HG03108 (cell line): ENCODE results near the gene UBE2D2.
A peak's percentile ranks its signal among the peaks of the same experiment; 100 is the strongest.
"Not testable (repeated sequence)": the region's sequence is repeated elsewhere in the genome, so short reads cannot be mapped to it uniquely, and the experiment has no call there.

Source experiments
- ATAC-seq: cut with Tn5 transposase; IDR thresholded peaks from one replicate; pipeline ENCODE4 v1.9.1; 2021; ENCODE audit warnings: moderate library complexity; ENCODE audit not compliant: unreplicated experiment

UBE2D2 gene

DNA sequence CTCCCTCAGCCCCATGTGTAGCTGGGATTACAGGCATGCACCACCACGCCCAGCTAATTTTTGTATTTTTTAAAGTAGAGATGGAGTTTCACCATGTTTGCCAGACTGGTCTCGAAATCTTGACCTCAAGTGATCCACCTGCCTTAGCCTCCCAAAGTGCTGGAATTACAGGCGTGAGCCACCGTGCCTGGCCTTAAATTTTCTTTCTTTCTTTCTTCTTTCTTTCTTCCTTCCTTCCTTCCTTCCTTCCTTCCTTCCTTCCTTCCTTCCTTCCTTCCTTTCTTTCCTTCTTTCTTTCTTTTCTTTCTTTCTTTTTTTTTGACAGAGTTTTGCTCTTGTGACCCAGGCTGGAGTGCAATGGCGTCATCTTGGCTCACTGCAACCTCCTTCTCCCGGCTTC lies 14.5 kb upstream of the UBE2D2 start:
- not testable (repeated sequence) for ATAC-seq

DNA sequence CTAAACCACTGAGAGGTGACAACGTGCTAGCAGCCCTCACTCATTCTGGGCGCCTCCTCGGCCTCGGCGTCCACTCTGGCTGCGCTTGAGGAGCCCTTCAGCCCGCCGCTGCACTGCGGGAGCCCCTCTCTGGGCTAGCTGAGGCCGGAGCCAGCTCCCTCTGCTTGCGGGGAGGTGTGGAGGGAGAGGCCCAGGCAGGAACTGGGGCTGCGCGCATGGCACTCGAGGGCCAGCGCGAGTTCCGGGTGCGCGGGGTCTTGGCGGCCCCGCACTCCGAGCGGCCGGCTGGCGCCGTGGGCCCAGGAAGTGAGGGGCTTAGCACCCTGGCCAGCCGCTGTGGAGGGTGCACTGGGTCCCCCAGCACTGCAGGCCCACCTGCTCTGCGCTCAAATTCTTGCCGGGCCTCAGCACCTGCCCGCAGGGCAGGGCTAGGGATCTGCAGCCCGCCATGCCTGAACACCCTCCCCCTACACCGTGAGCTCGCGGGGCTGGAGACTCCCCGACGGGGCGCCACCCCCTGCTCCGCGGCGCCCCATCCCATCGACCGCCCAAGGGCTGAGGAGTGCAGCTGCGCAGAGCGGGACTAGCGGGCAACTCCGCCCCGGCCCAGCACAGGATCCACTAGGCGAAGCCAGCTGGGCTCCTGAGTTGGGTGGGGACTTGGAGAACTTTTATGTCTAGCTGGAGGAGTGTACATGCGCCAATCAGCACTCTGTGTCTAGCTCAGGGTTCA lies 11.8 kb upstream of the UBE2D2 start:
- no peak for ATAC-seq

DNA sequence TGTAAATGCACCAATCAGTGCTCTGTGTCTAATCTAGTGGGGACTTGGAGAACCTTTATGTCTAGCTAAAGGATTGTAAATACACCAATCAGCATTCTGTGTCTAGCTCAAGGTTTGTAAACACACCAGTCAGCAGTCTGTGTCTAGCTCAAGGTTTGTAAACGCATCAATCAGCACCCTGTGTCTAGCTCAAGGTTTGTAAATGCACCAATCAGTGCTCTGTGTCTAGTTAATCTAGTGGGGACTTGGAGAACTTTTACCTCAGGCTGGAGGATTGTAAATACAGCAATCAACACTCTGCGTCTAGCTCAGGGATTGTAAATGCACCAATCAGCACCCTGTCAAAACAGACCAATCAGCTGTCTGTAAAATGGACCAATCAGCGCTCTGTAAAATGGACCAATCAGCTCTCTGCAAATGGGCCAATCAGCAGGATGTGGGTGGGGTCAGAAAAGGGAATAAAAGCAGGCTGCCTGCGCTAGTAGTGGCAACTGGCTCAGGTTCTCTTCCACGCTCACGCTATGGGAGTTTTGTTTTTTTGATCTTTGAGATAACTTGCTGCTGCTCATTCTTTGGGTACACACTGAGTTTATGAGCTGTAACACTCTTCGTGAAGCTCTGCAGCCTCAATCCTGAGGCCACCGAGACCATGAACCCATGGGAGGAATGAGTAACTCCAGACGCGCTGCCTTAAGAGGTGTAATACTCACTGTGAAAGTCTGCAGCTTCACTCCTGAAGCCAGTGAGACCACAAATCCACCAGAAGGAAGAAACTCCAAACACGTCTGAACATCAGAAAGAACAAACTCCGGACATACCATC lies 10.9 kb upstream of the UBE2D2 start:
- not testable (repeated sequence) for ATAC-seq

GRCh38 chr5:139551191-139551889 lies 9.8 kb upstream of the UBE2D2 start:
- no peak for ATAC-seq

DNA sequence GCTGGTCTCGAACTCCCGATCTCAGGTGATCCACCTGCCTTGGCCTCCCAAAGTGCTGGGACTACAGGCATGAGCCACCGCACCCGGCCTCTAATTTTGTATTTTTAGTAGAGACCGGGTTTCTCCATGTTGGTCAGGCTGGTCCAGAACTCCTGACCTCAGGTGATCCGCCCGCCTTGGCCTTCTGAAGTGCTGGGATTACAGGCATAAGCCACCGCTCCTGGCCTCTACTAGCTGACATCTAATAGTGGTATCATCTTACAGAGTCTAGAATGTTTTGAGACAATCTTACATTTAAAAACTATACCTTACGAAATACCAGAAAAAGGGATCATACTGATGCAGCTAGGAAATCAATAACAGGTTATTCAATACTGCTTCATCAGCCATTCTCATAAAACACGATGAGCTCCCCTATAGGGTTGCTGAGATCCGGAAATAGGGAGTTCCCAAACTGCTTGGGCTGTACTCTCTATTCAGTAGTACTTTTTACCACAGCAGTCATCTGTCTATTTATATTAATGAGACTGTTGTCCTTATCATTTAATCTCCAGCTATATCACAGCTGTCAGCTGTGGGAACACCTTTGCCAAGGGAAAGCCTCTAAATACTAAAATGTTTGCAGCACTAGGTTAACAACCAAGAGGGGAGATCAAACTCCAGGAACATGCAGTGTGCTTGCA lies 8.1 kb upstream of the UBE2D2 start:
- ATAC-seq, result no peak

DNA sequence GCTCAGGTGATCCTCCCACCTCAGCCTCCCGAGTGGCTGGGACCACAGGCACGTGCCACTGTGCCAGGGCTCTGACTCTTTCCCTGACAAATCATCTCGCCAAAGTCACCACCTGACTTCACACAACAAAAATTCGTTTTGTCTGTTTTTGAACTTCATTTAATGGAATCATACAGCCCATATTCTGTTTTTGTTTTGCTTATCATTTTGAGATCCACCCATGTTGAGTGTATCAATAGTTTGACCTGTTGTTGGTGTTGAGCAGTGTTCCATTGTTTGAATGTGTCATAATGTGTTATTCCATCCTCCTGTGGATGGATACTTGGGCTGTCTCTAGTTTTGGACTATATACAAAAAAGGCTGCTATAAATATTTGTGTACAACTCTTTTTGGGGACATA lies 6.9 kb upstream of the UBE2D2 start:
- no peak for ATAC-seq

- no peak for ATAC-seq
Measured at GRCh38 chr5:139557811-139558210, 3.3 kb upstream of the UBE2D2 start.

DNA sequence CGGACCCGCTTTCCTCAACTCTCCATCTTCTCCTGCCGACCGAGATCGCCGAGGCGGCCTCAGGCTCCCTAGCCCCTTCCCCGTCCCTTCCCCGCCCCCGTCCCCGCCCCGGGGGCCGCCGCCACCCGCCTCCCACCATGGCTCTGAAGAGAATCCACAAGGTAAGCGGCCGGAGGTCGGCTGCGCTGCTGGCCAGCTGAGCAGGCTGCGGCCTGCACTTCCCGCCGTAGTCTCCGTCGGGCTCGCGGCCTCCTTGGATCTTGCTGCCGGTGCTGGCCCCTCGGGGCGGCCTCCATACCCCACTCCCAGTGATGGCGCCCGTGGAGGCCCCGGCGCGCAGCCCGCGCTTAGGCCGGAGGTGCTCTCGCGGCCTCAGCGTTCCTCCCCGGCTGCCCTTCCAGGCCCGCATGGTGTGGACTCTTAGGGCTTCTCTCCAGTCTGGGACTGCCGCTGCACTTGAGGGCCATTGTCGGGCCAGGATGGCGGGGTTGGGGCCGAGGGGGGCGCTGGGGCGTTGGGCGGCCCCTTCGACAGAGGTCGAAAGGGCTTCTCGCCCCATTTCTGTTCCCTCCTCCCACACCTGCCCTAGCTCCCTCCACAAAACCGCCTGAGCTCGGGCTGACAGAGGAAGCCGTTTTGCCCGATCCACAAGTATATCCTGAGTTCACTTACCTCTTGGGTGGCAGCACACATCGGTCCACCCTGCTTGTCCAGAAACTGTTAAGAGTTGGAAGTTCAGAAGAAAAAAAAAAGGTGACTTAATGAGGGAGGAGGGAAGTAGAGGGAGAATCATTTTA lies 714 bp downstream of the UBE2D2 start:
- ATAC-seq, result peak; percentile 3

DNA sequence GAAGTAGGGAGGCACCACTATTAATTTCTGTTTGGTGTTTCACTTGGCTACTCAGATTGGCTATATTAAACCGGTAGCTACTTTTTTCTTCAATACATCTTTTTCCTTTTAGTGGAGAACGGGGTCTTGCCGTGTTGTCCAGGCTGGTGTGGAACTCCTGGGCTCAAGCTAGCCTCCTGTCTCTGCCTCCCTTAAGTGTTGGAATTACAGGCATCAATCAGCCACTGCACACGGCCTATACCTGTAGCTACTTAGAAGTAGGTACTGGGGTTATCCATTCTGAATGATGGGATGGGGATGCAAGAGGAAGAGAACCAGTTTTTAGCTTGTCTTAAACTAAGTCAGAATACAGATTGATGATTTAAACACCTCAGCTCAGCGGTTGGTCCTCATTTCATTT lies 1.7 kb downstream of the UBE2D2 start:
- ATAC-seq, result no peak

GRCh38 chr5:139565411-139566305 lies 4.5 kb downstream of the UBE2D2 start:
- ATAC-seq, result peak; percentile 40

DNA sequence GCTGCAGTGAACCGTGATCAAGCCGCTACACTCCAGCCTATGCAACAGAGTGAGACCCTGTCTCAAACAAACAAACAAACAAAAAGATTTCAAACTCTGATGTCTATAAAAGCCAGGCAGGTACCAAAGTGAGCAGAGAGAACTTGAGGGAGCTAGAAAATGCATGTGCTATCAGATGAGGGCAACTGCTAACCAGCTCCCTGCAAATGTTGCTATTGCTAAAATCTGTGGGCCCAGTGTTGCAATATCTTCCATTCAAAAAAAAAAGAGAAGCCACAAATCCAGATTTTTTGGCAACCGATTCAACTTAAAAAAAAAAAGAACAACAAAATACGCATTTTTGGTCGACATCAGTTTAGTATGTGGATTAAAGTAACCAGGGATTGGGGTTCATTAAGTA lies 5.5 kb downstream of the UBE2D2 start:
- no peak for ATAC-seq

GRCh38 chr5:139569270-139569955 lies 8.3 kb downstream of the UBE2D2 start:
- no peak for ATAC-seq

- ATAC-seq, result no peak
Measured at GRCh38 chr5:139571543-139571942, 10.4 kb downstream of the UBE2D2 start.

DNA sequence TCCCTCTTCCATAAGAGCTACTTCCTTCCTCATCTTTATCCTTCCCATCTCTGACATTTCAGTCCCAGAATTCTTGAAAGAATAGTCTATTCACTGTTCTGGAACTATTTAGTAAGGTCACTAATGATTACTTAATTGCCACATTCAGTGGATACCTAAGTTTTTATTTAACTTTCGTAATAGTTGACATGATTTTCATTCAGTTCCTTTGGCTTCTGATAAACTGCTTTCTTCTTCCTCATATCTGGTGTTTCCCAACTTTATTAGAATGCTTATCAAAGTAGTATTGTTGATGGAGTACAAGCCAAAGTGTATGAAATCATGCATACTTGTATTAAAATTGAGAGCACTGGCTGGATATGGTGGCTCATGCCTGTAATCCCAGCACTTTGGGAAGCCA lies 10.8 kb downstream of the UBE2D2 start:
- no peak for ATAC-seq

DNA sequence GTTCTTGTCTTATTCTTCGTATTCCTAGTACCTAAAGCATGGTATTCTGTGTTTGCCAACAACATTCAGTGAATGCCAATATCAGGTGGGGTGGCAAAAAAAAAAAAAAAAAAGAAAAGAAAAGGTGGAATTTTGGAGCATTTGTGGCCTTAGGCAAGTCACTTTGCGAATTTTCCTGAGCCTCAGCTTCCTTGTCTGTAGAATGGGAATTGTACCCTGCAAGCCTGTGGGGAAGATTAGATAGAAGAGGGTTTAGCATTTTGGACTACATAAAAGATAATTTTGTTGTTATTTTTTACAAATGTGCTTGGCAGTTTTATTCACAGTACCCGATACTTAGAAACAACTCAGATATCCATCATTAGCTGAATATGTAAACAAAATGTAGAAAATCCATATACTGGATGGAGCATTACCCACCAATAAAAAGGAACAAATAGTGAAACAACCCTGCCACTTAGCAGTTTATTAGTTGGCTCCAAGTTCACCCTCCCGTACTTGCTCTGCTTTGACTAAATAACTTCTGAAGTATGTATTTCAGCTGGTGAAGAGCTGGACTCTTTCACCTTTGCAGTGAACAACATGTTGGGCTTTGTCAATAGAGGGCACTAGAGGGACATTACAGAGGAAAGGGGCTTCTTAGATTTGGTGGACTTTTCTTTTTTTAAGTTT lies 13.6 kb downstream of the UBE2D2 start:
- ATAC-seq, result no peak

GRCh38 chr5:139575313-139575646 lies 14.1 kb downstream of the UBE2D2 start:
- ATAC-seq, result no peak

- ATAC-seq, result no peak
Measured at GRCh38 chr5:139575751-139576150, 14.6 kb downstream of the UBE2D2 start.

- ATAC-seq, result no peak
Measured at GRCh38 chr5:139577689-139578290, 16.7 kb downstream of the UBE2D2 start.
